ENCODE measurements around the gene OTOR.

Gene OTOR

GRCh38 chr20:16778159-16778558 is 30.0 kb downstream of the OTOR start:
- Histone ChIP-seq H3K27ac (ENCODE audit: low read depth, low read length) (no peak overlapping the region), H3K9me3 (ENCODE audit: control insufficient read depth, insufficient read depth, low read length) (0 out of 2 replicates have a peak, but pooled peaks cover 3% of the 10 kb centered on the region), H3K36me3 (ENCODE audit: control insufficient read depth, insufficient read depth, low read length) (no peaks in the 10 kb centered on the region), H3K9ac (ENCODE audit: low read depth, low read length) (no peak overlapping the region), H3K4me3 (ENCODE audit: low read depth, low read length) (no peak overlapping the region), H3K4me1 (ENCODE audit: control insufficient read depth, insufficient read depth, low read length) (no peaks in the 10 kb centered on the region), H3K27me3 (ENCODE audit: control insufficient read depth, insufficient read depth, low read length) (no peaks in the 10 kb centered on the region)

DNA sequence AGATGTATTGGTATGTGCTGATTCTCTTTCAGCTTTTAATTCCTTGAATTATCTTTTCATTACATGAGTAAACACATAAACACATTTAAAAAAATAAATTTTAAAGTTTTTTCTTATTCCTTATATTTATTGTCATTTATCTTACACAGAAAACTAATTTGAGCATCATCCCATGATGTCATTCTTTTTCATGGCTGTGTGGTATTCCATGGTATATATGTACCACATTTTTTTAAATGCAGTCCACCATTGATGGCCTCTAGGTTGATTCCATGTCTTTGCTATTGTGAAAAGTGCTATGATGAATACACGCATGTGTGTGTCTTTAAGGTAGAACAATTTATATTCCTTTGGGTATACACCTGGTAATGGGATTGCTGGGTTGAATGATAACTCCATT is 33.3 kb downstream of the OTOR start:
- Histone ChIP-seq H3K9ac (ENCODE audit: low read depth, low read length) (no peak overlapping the region), H3K9me3 (ENCODE audit: control insufficient read depth, insufficient read depth, low read length) (peaks cover 3% of the 10 kb centered on the region; the same call in 1 of the 2 replicates), H3K4me1 (ENCODE audit: control insufficient read depth, insufficient read depth, low read length) (peaks cover 13% of the 10 kb centered on the region), H3K27me3 (ENCODE audit: control insufficient read depth, insufficient read depth, low read length) (no peaks in the 10 kb centered on the region), H3K27ac (ENCODE audit: low read depth, low read length) (no peak overlapping the region), H3K36me3 (ENCODE audit: control insufficient read depth, insufficient read depth, low read length) (no peaks in the 10 kb centered on the region), H3K4me3 (ENCODE audit: low read depth, low read length) (no peak overlapping the region)

- Histone ChIP-seq H3K9me3 (ENCODE audit: control insufficient read depth, insufficient read depth, low read length) (peaks cover 3% of the 10 kb centered on the region; the same call in 1 of the 2 replicates), H3K27me3 (ENCODE audit: control insufficient read depth, insufficient read depth, low read length) (no peaks in the 10 kb centered on the region), H3K9ac (ENCODE audit: low read depth, low read length) (no peak overlapping the region), H3K27ac (ENCODE audit: low read depth, low read length) (no peak overlapping the region), H3K36me3 (ENCODE audit: control insufficient read depth, insufficient read depth, low read length) (no peaks in the 10 kb centered on the region), H3K4me1 (ENCODE audit: control insufficient read depth, insufficient read depth, low read length) (peaks cover 13% of the 10 kb centered on the region), H3K4me3 (ENCODE audit: low read depth, low read length) (no peak overlapping the region)
These were observed 37.1 kb downstream of the OTOR start for GRCh38 chr20:16785226-16785625.
